GM19455 (cell line): ENCODE data around the gene ZNF317.
"Not testable (repeated sequence)": the region's sequence is repeated elsewhere in the genome, so short reads cannot be mapped to it uniquely, and the experiment has no call there.

Source experiments
- ATAC-seq: cut with Tn5 transposase; IDR thresholded peaks from one replicate; pipeline ENCODE4 v1.9.1; 2021; ENCODE audit not compliant: unreplicated experiment

Gene ZNF317

GRCh38 chr19:9171393-9171991, 31.3 kb downstream of the ZNF317 start:
- no peak for ATAC-seq

DNA sequence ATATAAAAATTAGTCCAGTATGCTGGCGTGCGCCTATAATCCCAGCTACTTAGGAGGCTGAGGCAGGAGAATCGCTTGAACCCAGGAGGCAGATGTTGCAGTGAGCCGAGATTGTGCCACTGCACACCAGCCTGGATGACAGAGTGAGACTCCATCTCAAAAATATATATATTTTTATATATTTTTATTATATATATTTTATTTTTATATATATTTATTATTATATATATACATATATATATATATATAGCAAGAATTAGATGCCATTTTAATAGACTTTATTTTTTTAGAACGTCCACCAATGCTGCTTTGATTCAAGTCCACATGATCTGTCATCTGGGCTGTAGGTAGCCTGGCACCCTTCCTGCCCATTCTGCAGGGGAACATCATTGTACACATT, 35.1 kb downstream of the ZNF317 start:
- no peak for ATAC-seq

GRCh38 chr19:9178901-9179300, 38.7 kb downstream of the ZNF317 start, which contains the start of gene OR7D2:
Gene OR7D2, plus strand, starts transcription at chr19:9178979. Its CDS starts 6,803 bp downstream, at chr19:9185782.
- ATAC-seq = no peak

DNA sequence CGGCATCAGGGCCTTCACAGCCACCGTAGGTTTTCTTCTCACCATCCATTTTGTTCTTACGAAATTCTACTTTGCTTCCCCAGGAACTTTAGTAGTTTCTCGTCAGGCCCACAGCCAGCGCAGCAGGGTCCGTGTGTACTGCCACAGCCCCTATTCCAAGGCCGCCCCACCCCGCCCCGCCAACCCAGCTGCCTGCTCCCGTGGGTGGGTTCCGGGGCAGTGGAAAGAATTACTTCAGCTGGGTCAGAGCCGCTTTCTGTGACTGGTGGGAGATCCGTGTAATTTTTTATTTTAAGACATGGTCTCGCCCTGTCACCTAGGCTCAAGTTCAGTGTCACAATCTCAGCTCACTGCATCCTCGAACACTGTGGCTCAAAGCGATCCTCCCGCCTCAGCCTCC, 42.8 kb downstream of the ZNF317 start:
- ATAC-seq = no peak

GRCh38 chr19:9187191-9187590, 47.0 kb downstream of the ZNF317 start:
- no peak for ATAC-seq

GRCh38 chr19:9189535-9189934, 49.3 kb downstream of the ZNF317 start:
- no peak for ATAC-seq

DNA sequence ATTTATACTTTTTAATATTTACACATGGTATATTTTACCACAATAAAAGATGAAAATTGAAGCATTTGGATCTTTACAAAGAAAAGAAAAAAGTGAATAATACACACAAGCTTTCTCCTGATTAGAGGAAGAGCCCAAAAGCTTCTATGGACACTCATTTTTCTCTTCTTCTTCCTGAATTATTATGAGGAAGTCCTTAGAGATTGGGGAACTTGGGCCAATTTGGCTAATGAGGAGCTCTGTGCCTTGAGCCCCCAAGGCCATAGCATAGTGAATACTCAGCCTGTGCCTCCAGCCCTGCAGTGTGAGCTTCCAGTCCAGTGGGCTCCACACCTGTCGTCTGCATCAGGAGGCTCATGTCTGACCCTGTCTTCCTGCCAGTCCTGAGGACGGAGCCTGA, 57.8 kb downstream of the ZNF317 start:
- not testable (repeated sequence) for ATAC-seq

DNA sequence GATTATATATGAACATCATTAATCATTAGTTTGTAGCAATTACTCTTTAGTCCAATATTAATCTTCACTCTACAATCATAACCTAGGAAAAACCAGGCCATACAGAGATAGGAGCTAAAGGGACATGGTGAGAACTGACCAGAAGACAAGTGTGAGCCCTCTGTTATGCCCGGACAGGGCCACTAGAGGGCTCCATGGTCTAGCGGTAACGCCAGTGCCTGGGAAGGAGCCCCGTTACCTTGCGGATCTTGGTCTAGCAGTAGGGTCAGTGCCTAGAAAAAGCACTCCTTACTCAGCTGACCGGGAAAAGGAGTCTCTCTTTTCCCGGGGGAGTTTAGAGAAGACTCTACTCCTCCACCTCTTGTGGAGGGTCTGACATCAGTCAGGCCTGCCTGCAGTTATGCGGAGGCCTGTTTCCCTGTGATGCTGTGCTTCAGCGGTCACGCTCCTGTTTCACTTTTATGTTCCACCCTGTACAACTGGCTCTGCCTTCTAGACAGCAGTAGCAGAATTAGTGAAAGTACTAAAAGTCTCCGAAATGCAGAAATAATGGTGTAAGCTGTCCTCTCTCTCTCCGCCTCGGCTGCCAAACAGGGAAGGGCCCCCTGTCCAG, 65.4 kb downstream of the ZNF317 start:
- ATAC-seq = no peak
